Heart left ventricle (tissue), 16 donors: ENCODE data around the gene TMEM220. TPM values are rescaled to one million over a fixed set of nuclear protein-coding genes. Genes with fewer than 3 reads are reported as not detected.

ENCODE experiments used
- ATAC-seq, 4 donors: fragments of 200-7000 bp; cut with Tn5 transposase; one replicate each; pipeline ENCODE4 v1.9.1; 2020 to 2022; ENCODE audit warnings: moderate library complexity in 4 of 4, mild to moderate bottlenecking in 3 of 4, moderate number of reproducible peaks in 1 of 4
- DNase-seq, 5 donors: peaks; one replicate each; pipeline ENCODE4 v3.0.0-alpha.2; 2020
- H3K27ac ChIP-seq, 12 donors: fragments of 200-600 bp; sonication (generic) in 4 of 12; one replicate each; pipeline versions ENCODE4 v1.5.0 to v1.8.0; 2016 to 2022; ENCODE audit warnings: mild to moderate bottlenecking in 2 of 12
- H3K27me3 ChIP-seq, 9 donors: fragments of 200-600 bp; sonication (generic) in 2 of 9; one replicate each; pipeline versions ENCODE4 v1.5.1 to v1.8.0; 2016 to 2022; ENCODE audit warnings: mild to moderate bottlenecking in 3 of 9
- H3K36me3 ChIP-seq, 9 donors: fragments of 200-600 bp; sonication (generic) in 2 of 9; one replicate each; pipeline versions ENCODE4 v1.5.0 to v1.8.0; 2018 to 2022; ENCODE audit warnings: mild to moderate bottlenecking in 2 of 9
- H3K4me1 ChIP-seq, 12 donors: fragments of 200-600 bp; sonication (generic) in 4 of 12; one replicate each; pipeline versions ENCODE4 v1.5.0 to v1.8.0; 2016 to 2022; ENCODE audit warnings: mild to moderate bottlenecking in 3 of 12
- H3K4me3 ChIP-seq, 12 donors: fragments of 200-600 bp; sonication (generic) in 4 of 12; one replicate each; pipeline versions ENCODE4 v1.5.0 to v1.8.0; 2017 to 2022; ENCODE audit warnings: mild to moderate bottlenecking in 9 of 12, moderate library complexity in 4 of 12
- H3K9me3 ChIP-seq, 12 donors: fragments of 200-600 bp; sonication (generic) in 4 of 12; one replicate each; pipeline versions ENCODE4 v1.5.0 to v1.8.0; 2016 to 2022; ENCODE audit warnings: mild to moderate bottlenecking in 1 of 12
- CTCF ChIP-seq, 12 donors: fragments of 200-600 bp; sonication (generic) in 4 of 12; IDR thresholded peaks; one replicate each; pipeline versions ENCODE4 v1.5.0 to v1.8.0; 2018 to 2022; ENCODE audit warnings: antibody characterized with exemption in 12 of 12, mild to moderate bottlenecking in 5 of 12
- POLR2A ChIP-seq, 2 donors: fragments of 450-650 bp; IDR thresholded peaks; one replicate each; pipeline ENCODE4 v1.6.1; 2017; ENCODE audit warnings: antibody characterized with exemption in 2 of 2, mild to moderate bottlenecking in 2 of 2, moderate library complexity in 2 of 2
- WGBS, 4 donors: extraction: QIAGEN DNeasy Blood & Tissue Kit in 2 of 4; methylation state at CpG; one replicate each; pipeline versions ENCODE4 v1.1.5 to v1.1.7; 2013 to 2018; 5-methylcytosine and 5-hydroxymethylcytosine counted together
- intact Hi-C, 10 donors: fragments of 100-400 bp; cut with DNase I; formaldehyde crosslinking; loops; one replicate each; pipeline versions ENCODE4 v1.11.1 to v1.14.2; 2022
- long read RNA-seq, 3 donors: library from polyadenylated mRNA; unstranded; transcript quantifications; one replicate each; pipeline ENCODE4 v2.0.0, GENCODE V29; 2020 to 2021
- polyA plus RNA-seq, 2 donors: library from polyadenylated mRNA; stranded (reverse); fragments of 200-250 nt; gene quantifications; one replicate each; pipeline ENCODE4 v1.2.3, GENCODE V29; 2013
- total RNA-seq, 9 donors: library from RNA; depleted of rRNA in 2 of 9; stranded (reverse); fragments of >200 nt in 2 of 9; fragmentation: NEBNext Ultra II Directional in 3 of 9; extraction: Animal tissue kit (Norgen Biotek cat#: 25700) in 3 of 9; gene quantifications; one replicate each; pipeline versions ENCODE4 v1.1.0 to v1.2.4, GENCODE V29; 2016 to 2023
- donor health status: ischemic (EF 13 %, LVEDD 7.1; RV severe dilation, severe dysfunction).
- donor health status: healthy with polysubstance abuse.
- donor health status: DM: no; HTN: yes; CAD: no.
- donor health status: DM: no; HTN: no; CAD: no.
- donor health status: ischemic (EF 25% LVEDD 6.9; RV normal size, moderate dysfunction).
- donor health status: ischemic (EF 25% LVEDD 5.7; RV mildly dilated, moderate dysfunction).
- donor health status: healthy.
- donor health status: DM: yes; HTN: yes; CAD: no.
- donor health status: ischemic (EF 35%, LVEDD 5.7; RV mildly dilated, moderate dysfunction).
- donor health status: nonischemic (EF 11% LVEDD 7.7; RV severe dilation, severe dysfunction).
- donor health status: DM: yes; HTN: yes; CAD: no.
- donor health status: PGD.
- donor health status: ischemic (EF 29% LVEDD 5.4; RV normal size, mild dysfunction).
- donor health status: nonischemic (EF 23%, LVEDD 6.1; RV moderate dilation, normal function).

Gene TMEM220
- total RNA-seq (10 to 100 TPM in 1 of 9 donors, 1 to 10 TPM in 8; 3.8 to 13.9 (median 6.3) TPM), polyA plus RNA-seq (1 to 10 TPM; 3.2 to 8.3 TPM)
- long read RNA-seq, donor 1, transcript TMEM220-202 (5 exons, 1,402 nt): major isoform, 8 of 16 reads
- long read RNA-seq, donor 1, transcript TMEM220-201 (6 exons, 3,106 nt): minor isoform, 5 of 16 reads
- long read RNA-seq, donor 1, partial matches to known transcripts: 0 of 16 reads
- long read RNA-seq, donor 1, other reads (novel, unspliced or antisense): 3 of 16 reads
- long read RNA-seq, donor 2, transcript TMEM220-202 (5 exons, 1,402 nt): major isoform, 13 of 18 reads
- long read RNA-seq, donor 2, partial matches to known transcripts: 0 of 18 reads
- long read RNA-seq, donor 2, other reads (novel, unspliced or antisense): 1 of 18 reads
- long read RNA-seq, donor 3, partial matches to known transcripts: 0 of 6 reads
- long read RNA-seq, donor 3, other reads (novel, unspliced or antisense): 4 of 6 reads

GRCh38 chr17:10729334-10730193 is at the start of gene TMEM220:
Gene TMEM220, minus strand, starts transcription at chr17:10730023. Its CDS starts 172 bp downstream, at chr17:10729851.
- intact Hi-C loops: loop anchor here in 2 of 10 donors (5.0 to 10.0 kb wide), 2 partner anchors 37 to 415 kb away; no protein-coding TSS in a partner anchor
- H3K27ac ChIP-seq: peak within 1 kb of the TSS; percentile 86 to 99 (median 90)
- peaks cover 0 to 21% (median 13%) of the 10 kb centered on the region in 9 donors for H3K36me3 ChIP-seq
- no peaks in the 10 kb centered on the region for H3K27me3 ChIP-seq
- H3K9me3 ChIP-seq: no peaks in the 10 kb centered on the region
- DNase-seq: peak; percentile 80 to 91 (median 89)
- H3K4me3 ChIP-seq: peak within 1 kb of the TSS; percentile 62 to 82 (median 76)
- 1 to 2% (median 1%) methylated on average over 50 to 79 of the region's 79 CpGs for WGBS, 4 donors
- ATAC-seq: peak; percentile 87 to 97 (median 96)
- peaks cover 0 to 11% (median 4%) of the 10 kb centered on the region in 12 donors for H3K4me1 ChIP-seq
- no peak for TF ChIP-seq CTCF (IDR thresholded peaks at IDR 0.05)
- peak in 1 of 2 donors; percentile 53 for TF ChIP-seq POLR2A (IDR thresholded peaks at IDR 0.05)

DNA sequence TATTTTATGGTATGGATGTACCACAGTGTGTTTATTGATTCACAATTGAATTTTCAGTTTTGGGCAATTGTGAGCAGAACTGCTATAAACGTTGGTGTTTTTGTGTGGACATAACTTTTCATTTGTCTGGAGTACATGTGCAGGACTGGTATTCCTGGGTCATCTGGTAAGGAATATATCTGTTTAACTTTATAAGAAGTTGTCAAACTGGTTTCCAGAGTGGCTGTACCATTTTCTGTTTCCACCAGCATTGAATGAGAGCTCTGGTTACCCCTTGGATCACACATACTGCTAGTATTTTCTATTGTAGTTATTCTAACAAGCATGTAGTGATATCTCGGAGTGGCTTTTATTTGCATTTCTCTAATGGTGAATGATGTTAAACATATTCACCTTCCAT is 49.8 kb upstream of the TMEM220 start:
- no peak for TF ChIP-seq CTCF (IDR thresholded peaks at IDR 0.05)
- TF ChIP-seq POLR2A (IDR thresholded peaks at IDR 0.05): no peak
- DNase-seq: no peak
- H3K27ac ChIP-seq: no peak overlapping the region
- intact Hi-C loops: no loop called here
- no peaks in the 10 kb centered on the region for H3K4me1 ChIP-seq
- no peaks in the 10 kb centered on the region for H3K36me3 ChIP-seq
- no peak for ATAC-seq
- no peak overlapping the region for H3K4me3 ChIP-seq
- WGBS, 4 donors: 79 to 88% (median 84%) methylated on average over 2 of the region's 2 CpGs
- H3K9me3 ChIP-seq: peaks cover 0 to 27% (median 1%) of the 10 kb centered on the region in 12 donors
- H3K27me3 ChIP-seq: no peaks in the 10 kb centered on the region

GRCh38 chr17:10777890-10778289 is 48.1 kb upstream of the TMEM220 start:
- no peak for ATAC-seq
- 79 to 94% (median 84%) methylated on average over 6 of the region's 6 CpGs for WGBS, 4 donors
- no peak overlapping the region for H3K27ac ChIP-seq

More at GRCh38 chr17:10777890-10778289, 48.1 kb upstream of the TMEM220 start:
- H3K4me1 ChIP-seq: no peaks in the 10 kb centered on the region
- no peak overlapping the region for H3K4me3 ChIP-seq
- TF ChIP-seq POLR2A (IDR thresholded peaks at IDR 0.05) (no peak), CTCF (IDR thresholded peaks at IDR 0.05) (no peak)
- intact Hi-C loops: no loop called here
- H3K9me3 ChIP-seq: peaks cover 0 to 23% (median 1%) of the 10 kb centered on the region in 12 donors
- H3K36me3 ChIP-seq: no peaks in the 10 kb centered on the region
- DNase-seq: no peak
- no peaks in the 10 kb centered on the region for H3K27me3 ChIP-seq
